Stimulated activated CD4-positive, alpha-beta T cell treated with anti-CD3 and anti-CD28 coated beads, Interleukin-12 subunit alpha, Interleukin-12 subunit beta, amount 100 ng/mL, for 48 hours (primary cell): ENCODE measurements around the gene HLA-DRB1.
"Not testable (repeated sequence)": the region's sequence is repeated elsewhere in the genome, so short reads cannot be mapped to it uniquely, and the experiment has no call there.

Experiments
- DNase-seq, 3 donors: peaks; one replicate each; pipeline ENCODE4 v3.0.0-alpha.2; 2020; ENCODE audit warnings: low read depth in 2 of 3, low spot score in 1 of 3

HLA-DRB1 gene

DNA sequence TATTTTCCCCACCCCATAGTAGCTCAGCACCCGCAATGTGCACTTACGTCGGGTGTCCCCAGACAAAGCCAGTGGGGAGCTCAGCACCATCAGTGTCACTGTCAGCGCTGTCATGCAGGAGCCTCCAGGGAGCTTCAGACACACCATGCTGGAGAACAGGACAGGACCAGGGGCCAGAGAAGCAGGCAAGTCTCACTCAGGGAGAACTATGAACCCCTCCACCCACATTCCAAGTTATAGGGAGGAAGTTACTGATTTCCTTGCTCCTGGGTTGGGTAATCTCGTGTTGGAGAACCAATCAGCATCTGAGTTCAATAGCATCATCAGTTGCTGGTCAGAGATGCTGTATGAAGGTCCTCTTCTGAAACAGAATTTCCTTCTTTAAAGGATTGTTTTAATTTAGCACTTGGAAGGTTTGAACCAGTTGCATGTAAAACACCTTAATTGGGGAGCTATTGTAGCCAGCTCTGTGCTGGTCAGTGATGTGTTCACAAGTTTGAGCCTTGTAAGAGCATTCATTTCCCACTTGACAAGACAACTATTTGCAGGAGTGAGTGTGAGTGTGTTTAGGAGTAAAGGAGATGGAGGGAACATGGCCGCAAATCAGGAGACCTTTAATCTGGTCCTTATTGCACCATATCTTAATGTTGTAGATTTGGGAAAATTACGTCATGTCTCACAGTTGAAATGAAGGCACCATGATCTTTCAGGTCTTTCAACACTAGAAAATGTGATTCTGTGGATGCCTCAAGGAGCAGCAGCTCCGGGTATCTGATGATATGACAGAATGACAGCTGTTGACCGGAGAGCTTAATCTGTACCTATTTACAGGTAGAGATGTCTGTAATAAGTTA, at the start of gene HLA-DRB1:
TSS of gene HLA-DRB1 (minus strand) at position 253 of the 854 bp plus-strand sequence. CDS start at position 147, 106 bp downstream.
- no peak for DNase-seq

DNA sequence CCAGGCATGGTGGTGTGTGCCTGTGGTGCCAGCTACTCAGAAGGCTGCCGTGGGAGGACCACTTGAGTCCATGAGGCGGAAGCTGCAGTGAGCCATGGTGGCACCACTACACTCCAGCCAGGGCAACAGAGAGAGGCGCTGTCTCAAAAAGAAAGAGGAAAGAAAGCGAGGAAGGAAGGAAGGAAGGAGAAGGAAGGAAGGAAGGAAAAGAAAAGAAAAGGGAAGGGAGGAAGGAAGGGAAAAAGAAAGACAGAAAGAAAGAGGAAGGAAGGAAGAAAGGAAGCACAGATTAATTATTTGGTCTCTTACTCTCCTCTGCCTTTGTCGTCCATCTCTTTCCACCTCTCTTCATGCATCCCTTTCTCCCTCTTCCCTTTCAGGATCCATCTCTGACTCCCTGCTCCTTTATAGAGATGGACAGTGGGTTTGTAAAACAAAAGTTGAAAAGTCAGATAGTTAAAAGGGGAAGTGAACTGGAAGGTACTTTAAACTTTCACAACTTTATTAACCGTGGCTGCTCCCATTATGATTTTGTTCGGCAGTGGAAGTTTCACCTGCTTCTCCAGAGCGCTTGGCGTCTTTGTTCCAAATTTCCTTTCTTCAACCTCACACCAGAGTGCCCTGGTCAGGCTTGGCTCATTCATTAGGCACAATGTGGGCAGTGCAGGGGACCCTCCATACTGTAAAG, 49.0 kb upstream of the HLA-DRB1 start:
- DNase-seq: no peak

DNA sequence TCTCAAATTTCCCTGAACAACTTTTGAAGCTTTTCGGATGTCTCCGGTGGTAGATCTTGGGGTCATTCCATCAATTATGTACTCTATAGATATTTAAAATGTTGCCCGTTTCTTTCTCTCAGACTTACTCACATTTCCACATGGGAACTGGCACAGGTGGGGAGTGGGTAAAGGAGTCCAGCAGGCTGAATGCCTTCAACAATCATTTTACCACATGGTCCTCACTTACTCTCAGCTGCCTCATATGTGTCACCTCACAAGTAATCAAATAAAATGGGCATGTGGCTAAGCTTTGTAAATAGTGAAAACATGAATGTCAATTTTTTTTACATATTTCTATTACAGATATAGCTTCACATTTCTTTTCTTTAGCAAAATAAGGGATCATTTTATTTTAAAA, 48.2 kb upstream of the HLA-DRB1 start:
- DNase-seq: no peak

DNA sequence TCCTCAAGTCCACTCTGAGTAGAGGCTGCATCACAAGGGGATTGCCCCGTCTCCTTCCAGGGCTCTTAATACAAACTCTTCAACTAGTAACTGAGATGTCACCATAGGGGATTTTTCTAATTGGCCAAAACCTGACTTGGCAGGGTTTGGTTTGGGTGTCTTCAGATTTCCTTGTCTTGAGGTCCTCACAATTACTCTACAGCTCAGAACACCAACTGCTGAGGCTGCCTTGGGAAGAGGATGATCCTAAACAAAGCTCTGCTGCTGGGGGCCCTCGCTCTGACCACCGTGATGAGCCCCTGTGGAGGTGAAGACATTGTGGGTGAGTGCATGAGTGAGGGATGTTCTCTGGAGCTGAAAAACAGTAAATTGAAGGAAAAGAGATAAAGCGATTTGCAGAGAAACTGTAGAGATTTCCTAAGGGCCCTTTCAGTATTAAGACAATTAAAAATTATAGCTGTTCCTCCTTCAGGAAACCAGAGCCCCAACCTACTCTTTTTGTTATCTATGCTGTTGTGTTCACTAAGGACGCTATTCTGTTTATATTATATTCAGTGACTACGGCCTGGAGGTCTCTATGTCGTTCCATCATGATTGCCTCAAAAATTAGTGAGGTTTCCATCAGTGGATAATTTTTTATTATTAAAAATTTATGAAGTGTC, 47.7 kb upstream of the HLA-DRB1 start, which contains the start of gene HLA-DQA1:
TSS of gene HLA-DQA1 (plus strand) at position 188 of the 662 bp plus-strand sequence. CDS start at position 241, 53 bp downstream.
- DNase-seq: no peak

DNA sequence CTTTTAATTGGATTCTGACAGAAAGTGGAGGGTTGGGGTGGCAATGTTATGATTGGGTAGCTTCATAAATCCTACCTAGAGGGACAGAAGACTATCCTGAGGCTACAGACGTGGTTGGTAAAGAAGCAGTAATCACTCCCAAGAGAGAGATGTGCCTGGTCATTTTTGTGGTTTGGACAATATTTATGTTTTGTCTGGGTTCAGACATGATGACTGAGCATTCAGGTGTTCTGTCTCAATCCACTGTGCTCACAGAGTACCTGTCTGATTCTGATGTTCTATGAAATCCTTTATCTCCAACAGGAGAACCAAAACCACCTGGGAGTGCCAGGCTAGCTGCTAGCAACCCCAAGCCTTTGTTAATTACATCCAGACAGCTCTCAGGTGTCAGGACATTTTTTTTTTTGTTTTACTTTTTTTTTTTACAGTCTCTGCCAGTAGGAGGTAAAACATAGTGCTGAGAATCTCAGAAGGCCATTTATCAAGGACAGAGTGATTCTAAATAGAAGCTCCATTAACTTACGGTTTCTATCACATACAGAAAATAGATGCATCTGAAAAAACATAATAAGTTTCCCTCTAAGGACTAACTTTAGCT, 46.0 kb upstream of the HLA-DRB1 start:
- no peak for DNase-seq

DNA sequence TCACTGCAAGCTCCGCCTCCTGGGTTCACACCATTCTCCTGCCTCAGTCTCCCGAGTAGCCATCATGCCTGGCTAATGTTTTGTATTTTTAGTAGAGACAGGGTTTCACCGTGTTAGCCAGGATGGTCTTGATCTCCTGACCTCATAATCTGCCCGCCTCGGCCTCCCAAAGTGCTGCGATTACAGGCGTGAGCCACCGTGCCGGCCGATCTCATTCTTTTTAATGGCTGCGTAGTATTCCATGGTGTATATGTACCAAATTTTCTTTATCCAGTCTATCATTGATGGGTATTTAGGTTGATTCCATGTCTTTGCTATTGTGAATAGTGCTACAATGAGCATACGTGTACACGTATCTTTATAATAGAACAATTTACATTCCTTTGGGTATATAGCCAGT, 40.1 kb upstream of the HLA-DRB1 start:
- not testable (repeated sequence) for DNase-seq

DNA sequence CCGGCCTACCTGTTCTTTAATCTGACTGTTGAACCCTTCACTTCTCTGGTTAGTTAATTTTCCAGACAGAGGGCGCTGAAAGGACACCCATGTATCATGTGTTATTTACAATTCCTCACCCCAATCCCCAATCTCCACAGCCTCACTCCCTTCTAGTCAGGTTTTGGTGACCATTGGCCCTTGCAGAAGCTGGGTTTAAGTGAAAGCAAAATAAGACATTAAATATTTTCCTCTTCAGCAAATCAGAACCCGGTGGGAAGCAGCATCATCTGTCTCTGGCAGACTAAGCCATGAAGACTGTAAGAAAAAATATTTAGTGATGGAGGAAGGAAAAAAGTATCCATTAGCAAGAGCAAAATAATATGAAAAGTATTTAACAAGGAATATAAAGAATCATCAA, 38.2 kb upstream of the HLA-DRB1 start:
- no peak for DNase-seq

DNA sequence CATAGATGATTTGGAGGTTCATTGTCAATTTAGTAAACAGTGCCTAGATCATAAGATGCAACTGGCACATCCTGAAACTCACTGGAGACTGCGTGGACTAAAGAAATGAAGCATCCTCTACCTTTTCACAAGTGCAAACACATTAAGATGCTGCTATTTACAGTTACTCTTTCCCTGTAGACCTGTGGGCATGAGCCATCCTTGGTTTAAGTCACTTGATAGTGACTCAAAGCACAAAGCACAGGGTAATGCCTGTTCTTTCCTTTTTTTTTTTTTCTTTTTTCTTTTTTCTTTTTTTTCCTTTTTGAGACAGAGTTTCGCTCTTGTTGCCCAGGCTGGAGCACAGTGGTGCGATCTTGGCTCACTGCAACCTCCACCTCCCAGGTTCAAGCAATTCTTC, 37.6 kb upstream of the HLA-DRB1 start:
- DNase-seq: no peak

DNA sequence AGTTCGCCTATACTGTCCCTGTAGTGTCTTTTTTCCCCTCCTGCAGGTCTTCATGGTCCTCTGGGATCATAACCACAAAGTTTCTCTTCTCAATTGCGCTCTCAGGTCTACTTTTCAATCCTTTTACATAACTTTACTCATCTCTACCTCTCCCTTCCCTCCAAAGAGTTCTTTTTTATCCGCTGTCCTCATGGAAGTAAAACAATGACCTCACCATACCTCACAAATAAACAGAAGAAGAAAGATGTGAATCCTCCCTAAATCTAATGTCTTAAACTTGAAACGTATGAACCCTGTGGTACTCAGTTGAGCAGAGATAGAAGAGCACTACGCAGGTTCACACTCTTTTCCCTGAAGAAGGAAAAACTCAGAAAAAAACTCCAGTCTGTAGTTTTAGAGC, 35.5 kb upstream of the HLA-DRB1 start:
- DNase-seq: no peak

DNA sequence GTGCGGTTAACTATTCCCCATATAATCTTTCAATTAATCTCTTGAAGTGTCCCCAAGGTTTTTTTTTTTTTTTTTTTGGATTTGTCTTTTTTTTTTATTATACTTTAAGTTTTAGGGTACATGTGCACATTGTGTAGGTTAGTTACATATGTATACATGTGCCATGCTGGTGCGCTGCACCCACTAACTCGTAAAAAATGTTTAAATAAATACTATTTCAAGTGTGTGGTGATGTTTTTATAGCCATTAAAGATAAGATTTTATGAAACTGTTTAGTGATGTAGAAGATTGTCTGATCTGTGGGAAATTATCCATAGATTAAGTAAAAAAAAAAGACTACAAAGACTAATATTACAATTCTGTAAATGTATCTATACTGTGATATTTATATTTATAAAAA, 34.9 kb upstream of the HLA-DRB1 start:
- DNase-seq: no peak

DNA sequence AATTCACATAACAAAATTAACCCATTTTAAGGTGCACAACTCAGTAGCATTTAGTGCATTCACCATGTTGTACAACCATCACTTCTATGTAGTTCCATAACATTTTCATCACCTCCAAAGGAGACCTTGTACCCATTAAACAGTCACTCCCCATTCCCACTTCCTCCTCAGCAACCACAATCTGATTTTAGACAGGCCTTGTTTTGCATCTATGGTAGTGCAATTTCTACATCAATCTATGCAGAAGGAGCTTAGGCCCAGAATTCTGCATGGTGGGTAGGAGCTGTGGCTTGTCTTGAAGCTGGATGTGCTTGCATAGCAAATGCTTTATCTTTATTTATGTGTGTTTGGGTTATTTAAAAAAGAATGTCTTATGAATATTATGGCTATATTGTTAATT, 34.0 kb upstream of the HLA-DRB1 start:
- no peak for DNase-seq

DNA sequence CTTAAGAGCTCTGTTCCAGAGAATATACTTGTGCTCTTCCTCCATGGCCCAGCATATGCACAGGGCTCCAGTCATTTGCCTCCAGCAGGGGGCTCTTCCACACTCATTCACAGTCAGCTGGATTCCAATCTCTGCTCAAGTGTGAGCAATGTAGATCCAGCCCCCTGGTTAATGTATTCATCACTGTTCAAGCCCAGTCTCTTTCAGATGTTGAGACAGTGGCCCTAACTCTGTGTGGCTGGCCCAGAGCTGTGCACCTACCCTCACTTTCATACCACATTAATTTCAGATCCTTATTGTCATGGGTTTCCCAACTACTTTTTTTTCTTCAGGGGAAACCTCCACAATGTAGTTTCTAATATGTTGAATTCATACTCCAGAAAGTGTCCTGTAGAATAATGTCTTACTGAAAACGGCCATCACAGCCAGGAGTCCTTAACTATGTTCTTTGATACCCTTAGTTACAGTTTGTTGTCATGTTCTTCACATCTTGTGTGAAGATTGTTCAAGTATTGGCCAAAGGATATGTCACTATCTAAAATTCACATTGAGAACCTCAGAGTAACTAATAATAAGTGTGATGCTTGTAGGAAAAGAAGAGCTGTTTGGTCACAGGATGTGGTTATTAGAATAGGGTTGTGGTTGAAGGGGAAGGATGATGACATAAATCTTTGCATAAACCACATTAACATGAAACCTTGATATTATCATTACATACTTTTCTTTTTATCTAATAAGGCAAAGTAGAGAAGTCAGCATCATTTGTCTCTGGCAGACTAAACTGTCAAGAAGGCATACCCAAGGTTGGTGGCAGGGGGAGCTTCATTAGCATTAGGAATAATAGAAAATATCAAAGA, 33.1 kb upstream of the HLA-DRB1 start:
- DNase-seq: peak; percentile 14 to 25 (median 19)

DNA sequence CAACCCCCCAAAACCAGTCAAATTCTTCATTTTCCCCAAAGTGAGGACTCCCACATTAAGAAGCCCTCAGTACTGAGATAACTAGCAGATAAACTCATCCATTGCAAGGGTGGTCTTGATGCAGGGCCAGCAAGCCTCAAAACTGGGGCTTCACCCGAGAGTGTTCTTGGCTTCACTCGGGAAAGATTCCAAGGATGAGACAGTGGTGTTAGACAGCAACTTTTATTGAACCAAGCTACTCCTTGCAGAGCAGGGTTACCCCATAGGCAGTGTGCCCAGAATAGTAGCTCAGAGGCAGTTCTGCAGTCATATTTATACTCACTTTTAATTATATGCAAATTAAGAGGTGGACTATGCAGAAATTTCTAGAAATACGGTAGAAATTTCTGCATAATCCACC, 31.7 kb upstream of the HLA-DRB1 start:
- no peak for DNase-seq

DNA sequence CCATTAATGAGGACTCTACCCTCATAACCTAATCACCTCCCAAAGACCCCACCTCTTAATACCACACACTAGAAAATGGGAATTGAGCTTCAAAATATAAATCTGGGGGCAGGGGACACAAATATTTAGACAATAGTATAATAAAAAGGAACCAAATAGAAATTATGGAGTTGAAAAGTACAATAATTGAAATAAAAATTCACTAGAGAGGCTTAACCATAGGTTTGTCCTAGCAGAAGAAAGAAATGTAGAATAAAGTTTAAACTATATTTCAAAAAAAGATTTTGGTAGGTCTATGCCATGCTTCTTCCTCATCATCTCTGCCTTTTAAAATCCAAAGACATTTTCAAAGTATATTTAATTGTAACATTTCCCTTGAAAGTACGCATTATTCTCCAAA, 28.1 kb upstream of the HLA-DRB1 start:
- DNase-seq: no peak

DNA sequence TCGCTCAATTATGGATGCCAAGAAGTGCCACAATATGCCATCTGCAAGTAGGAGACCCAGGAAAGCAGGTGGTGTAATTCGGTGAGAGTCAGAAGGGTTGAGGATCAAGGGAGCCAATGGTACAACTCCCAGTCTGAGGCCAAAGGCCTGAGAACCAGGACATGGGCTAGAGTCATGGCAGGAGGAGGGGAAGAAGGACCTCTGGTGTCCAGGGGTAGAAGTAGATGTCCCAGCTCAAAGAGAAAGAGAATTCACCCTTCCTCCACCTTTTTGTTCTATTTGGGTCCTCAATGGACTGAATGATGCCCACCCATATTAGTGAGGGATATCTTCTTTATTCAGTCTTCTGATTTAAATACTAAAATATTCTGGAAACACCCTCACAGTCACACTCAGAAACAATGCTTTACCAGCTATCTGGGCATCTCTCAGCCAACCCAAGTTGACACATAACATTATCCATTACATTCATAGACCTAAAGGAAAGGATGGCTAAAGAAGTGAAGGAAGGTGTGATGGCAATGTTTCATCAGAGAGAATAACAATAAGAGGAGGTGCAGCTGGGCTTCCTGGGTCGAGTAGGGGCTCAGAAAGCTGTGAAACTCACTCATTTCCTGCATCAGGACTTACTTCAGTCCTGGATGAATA, 26.4 kb upstream of the HLA-DRB1 start:
- no peak for DNase-seq

DNA sequence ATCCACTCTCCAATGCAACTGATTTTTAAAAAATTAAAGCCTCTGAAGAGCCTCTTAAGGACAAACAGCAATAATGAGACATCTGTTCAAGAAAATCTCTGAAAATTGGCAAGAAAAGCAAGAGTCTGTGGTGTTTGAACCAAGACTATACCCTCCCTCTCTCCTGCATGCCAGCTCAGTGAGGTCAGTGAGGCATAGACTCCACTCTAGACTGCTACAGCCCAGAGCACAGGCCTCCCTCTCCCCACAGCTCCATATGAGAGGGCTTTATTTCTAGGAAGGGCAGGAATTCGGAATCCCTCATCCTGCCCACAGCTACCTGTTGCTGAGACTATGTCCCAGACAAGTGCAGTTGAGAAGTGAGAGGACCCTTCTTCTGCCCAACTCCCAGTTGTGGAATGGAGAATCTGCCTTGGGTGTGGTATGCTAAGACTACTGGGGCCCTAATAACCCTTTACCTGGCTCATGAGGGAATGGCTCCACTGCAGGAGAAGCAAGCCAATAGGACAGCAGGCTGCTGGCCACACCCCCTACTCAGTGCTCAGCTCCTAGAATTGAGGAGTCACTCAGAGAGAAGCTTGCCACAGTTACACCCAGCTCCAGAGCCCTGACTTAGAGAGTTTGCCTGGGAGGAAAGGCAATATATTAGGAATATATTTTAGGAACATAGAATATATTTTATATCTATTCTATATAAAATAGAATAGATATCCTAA, 24.9 kb upstream of the HLA-DRB1 start:
- DNase-seq: no peak

DNA sequence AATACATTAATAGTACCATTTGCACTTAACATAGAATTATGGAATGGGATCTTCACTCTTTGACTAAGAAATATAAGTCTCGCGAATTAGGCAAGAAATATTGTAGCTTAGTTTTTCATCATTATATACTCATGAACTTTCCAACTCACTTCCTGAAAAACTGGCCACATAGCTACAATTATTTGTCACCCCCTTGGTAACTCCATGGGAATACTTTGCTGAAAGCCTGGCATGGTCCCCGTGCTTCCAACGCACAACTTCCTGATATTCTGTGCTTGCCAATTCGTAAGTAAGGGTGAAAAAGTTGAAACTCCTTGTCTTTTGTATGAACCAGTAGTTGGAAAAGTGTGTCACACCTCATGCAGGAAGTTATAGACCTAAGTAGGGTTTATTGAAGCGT, 23.8 kb upstream of the HLA-DRB1 start:
- DNase-seq: no peak

DNA sequence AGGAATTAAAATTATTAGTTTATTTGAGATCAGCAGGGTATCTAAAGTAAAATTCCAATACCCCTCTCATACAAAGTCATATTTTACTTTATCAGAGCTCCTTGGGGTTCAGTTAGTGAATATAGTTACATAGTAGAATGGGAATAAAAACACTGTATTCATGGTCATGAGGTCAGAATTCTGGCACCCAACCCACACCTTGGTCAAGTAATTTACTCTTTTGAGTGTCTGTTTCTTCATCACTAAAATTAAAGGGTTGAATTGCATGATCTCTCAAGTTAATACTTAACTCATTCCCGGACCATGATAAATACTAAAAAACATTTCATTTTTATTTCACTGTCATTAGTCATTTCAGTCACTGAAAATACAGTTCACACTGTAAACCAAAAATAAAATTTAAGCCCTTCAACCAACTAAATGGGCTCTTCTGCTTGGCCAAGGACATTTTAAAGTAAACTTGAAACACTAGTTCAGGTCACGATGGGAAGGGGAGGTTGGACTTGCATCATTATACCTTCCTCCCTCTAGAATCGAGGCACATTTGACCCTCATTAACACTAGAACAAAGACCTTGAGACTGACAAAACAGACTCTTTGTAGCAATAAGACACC, 21.1 kb upstream of the HLA-DRB1 start:
- no peak for DNase-seq
